ENCODE results near the gene SDCCAG8.

Gene SDCCAG8

DNA sequence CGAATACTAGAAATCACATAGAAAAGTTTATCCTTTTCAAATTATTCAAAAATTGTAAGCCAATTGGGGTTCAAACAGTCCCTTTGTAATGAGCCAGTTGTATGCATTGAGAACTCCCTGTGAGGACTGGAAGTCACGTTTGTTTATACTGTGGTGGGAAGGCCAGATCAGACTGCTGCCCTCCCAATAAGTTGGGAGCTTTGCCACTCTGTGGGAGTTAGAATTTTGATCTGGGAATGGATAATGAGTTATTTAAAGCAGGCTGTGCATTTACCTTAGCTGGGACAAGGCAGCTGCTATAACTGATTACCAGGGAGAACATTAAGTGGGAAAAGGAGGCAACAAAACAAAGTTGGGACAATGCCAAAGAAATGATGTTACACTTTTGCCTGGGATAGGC is 178.8 kb downstream of the SDCCAG8 start:
- peaks cover 3% of the 10 kb centered on the region for H3K9me3 ChIP-seq (ENCODE audit: low read length)
- H3K4me3 ChIP-seq (ENCODE audit: low read length) = no peak overlapping the region
- H3K36me3 ChIP-seq (ENCODE audit: insufficient read depth, low read length) = no peaks in the 10 kb centered on the region

DNA sequence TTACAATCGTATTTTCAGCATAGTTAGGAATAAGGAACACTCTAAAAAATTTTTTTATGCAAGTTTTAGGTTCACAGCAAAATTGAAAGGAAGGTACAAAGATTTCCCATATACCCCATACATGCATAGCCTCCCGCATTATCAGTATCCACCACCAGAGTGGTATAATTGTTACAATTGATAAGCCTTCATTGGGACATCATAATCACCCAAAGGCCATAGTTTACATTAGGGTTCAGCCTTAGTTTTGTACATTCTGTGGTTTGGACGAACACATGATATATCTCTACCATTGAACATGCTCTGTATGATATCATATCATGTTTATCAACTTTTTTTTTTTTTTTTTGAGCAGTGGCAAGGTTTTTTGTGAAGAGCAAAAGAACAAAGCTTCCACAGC is 180.0 kb downstream of the SDCCAG8 start:
- Histone ChIP-seq H2AFZ (ENCODE audit: low read depth, low read length) (no peak overlapping the region), H3K4me3 (ENCODE audit: low read length) (no peak overlapping the region), H3K36me3 (ENCODE audit: insufficient read depth, low read length) (no peaks in the 10 kb centered on the region), H3K4me1 (ENCODE audit: insufficient read depth, low read length) (peaks cover 14% of the 10 kb centered on the region), H3K27me3 (ENCODE audit: insufficient read depth, low read length) (no peaks in the 10 kb centered on the region), H3K9me3 (ENCODE audit: low read length) (peaks cover 3% of the 10 kb centered on the region)

More for the DNA sequence above, 178.8 kb downstream of the SDCCAG8 start:
- Histone ChIP-seq H2AFZ (ENCODE audit: low read depth, low read length) (no peak overlapping the region), H3K27me3 (ENCODE audit: insufficient read depth, low read length) (no peaks in the 10 kb centered on the region), H3K4me1 (ENCODE audit: insufficient read depth, low read length) (peaks cover 2% of the 10 kb centered on the region)

DNA sequence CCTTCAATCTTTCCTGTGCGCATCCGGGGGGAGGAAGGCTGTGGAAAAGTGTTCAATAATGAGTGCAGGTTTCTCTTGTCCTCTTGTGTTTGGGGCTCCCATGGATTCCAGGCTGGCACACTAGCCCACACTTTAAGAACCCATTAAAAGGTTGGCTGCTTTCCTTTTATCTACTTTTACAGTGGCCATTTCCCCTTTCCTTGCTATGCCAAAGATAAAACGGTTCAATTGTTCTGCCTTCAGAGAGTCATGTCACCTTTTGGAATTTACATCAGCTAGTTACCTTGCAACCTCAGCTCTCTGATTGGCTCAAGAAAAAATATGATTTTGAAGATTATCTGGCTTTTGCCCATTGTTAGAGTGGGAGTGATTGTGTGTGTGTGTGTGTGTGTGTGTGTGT is 182.3 kb downstream of the SDCCAG8 start:
- H3K4me1 ChIP-seq (ENCODE audit: insufficient read depth, low read length) = peaks cover 35% of the 10 kb centered on the region
- no peaks in the 10 kb centered on the region for H3K9me3 ChIP-seq (ENCODE audit: low read length)
- no peaks in the 10 kb centered on the region for H3K27me3 ChIP-seq (ENCODE audit: insufficient read depth, low read length)
- no peaks in the 10 kb centered on the region for H3K36me3 ChIP-seq (ENCODE audit: insufficient read depth, low read length)
- H3K4me3 ChIP-seq (ENCODE audit: low read length) = no peak overlapping the region
- H2AFZ ChIP-seq (ENCODE audit: low read depth, low read length) = no peak overlapping the region

DNA sequence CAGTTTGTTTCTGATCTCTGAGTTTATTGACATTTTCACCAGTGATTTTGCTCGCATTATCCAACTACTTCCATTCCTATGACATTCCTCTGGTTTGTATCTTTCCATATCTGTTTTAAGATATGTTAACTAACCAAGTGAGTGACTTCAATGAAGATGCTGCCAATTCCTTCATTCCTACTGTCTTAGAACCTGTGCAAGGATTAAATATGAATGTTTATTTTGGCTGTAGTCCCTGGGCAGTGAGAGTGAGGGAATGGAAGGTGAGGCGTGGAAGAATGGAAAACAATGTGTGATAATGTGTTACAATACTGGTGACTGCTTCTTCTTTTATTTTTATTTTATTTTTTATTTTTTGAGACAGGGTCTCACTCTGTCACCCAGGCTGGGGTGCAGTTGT is 183.0 kb downstream of the SDCCAG8 start:
- Histone ChIP-seq H3K9me3 (ENCODE audit: low read length) (no peaks in the 10 kb centered on the region), H3K4me3 (ENCODE audit: low read length) (no peak overlapping the region), H3K4me1 (ENCODE audit: insufficient read depth, low read length) (peaks cover 39% of the 10 kb centered on the region), H2AFZ (ENCODE audit: low read depth, low read length) (no peak overlapping the region), H3K36me3 (ENCODE audit: insufficient read depth, low read length) (no peaks in the 10 kb centered on the region), H3K27me3 (ENCODE audit: insufficient read depth, low read length) (no peaks in the 10 kb centered on the region)

DNA sequence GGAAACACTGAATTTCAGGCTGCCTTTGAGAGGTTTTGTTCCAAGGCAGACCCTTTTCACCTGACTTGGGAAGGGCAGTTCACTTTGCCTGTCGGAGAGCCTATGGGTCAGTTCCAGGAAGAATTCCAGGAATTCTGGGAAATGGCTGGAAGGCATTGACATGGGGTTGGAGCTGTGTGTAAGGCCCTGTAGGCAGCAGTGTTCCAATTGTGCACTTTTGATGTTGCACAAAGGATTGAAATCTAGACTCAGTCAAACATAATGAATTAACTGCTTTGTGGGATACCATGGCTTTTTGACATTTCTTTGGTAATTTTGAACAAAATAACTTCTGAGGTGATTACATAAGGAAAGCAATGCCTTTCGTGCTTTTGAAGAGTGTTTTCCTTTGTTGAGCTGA is 184.6 kb downstream of the SDCCAG8 start:
- H3K4me1 ChIP-seq (ENCODE audit: insufficient read depth, low read length) = peaks cover 39% of the 10 kb centered on the region
- H3K4me3 ChIP-seq (ENCODE audit: low read length) = no peak overlapping the region
- no peaks in the 10 kb centered on the region for H3K36me3 ChIP-seq (ENCODE audit: insufficient read depth, low read length)
- no peaks in the 10 kb centered on the region for H3K27me3 ChIP-seq (ENCODE audit: insufficient read depth, low read length)
- H3K9me3 ChIP-seq (ENCODE audit: low read length) = no peaks in the 10 kb centered on the region
- H2AFZ ChIP-seq (ENCODE audit: low read depth, low read length) = no peak overlapping the region

DNA sequence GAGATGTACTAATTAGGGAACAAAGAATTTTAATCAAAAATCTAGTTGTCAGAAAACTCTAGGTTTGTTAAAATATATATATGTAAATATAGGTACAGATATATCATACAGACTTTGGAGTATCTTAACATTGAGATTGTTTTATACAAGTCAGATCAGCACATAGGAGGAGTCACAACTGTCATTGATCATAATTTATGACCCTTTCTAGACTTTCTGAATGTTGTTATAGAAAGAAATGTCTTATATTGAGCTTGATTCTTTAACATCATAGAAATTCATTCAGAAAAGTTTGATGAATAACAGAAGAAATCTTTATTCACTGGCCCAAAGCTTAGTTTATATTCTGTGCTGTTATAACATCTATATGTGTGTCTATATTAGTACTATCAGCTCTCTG is 185.8 kb downstream of the SDCCAG8 start:
- Histone ChIP-seq H3K4me3 (ENCODE audit: low read length) (no peak overlapping the region), H2AFZ (ENCODE audit: low read depth, low read length) (no peak overlapping the region), H3K4me1 (ENCODE audit: insufficient read depth, low read length) (peaks cover 39% of the 10 kb centered on the region), H3K36me3 (ENCODE audit: insufficient read depth, low read length) (no peaks in the 10 kb centered on the region), H3K9me3 (ENCODE audit: low read length) (peaks cover 2% of the 10 kb centered on the region), H3K27me3 (ENCODE audit: insufficient read depth, low read length) (no peaks in the 10 kb centered on the region)

DNA sequence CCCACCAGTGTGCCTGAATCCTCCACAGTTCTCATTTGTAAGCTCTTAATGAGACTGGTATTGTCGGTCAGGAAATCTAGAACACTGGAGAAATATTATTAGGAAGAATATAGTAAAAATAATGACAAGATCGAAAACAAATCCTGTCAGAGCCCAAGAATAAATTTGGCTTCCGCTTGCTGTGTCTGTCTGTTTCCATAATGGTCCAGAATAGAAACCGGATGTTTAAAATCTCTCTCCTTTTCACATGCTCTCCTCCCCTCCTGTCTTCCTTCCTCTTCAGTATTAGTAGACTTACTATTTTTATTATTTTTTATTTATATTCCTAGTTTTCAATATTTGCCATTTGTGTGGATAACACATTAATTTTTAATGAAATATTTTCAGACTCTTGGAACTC is 187.7 kb downstream of the SDCCAG8 start:
- no peaks in the 10 kb centered on the region for H3K36me3 ChIP-seq (ENCODE audit: insufficient read depth, low read length)
- H2AFZ ChIP-seq (ENCODE audit: low read depth, low read length) = no peak overlapping the region
- H3K9me3 ChIP-seq (ENCODE audit: low read length) = peaks cover 2% of the 10 kb centered on the region
- no peaks in the 10 kb centered on the region for H3K27me3 ChIP-seq (ENCODE audit: insufficient read depth, low read length)
- H3K4me1 ChIP-seq (ENCODE audit: insufficient read depth, low read length) = peaks cover 42% of the 10 kb centered on the region
- no peak overlapping the region for H3K4me3 ChIP-seq (ENCODE audit: low read length)

DNA sequence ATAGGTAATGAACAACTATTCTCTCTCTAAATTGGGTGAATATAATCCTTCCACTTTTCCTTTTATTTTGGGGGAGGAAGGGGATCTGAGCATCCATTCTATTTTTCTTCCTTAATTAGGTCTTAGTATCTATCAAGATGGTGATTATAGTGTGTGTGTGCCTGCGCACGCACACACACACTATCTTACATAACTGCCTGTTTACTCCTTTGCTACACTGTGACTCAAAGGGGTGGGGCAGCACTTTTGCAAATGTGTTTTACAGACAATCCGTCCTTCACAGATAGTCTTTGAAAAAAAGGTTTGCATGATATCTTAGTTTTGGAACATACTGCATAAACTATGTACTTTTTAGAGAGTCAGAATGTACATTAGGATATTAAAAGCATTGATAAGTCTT is 191.5 kb downstream of the SDCCAG8 start:
- Histone ChIP-seq H3K4me1 (ENCODE audit: insufficient read depth, low read length) (peaks cover 15% of the 10 kb centered on the region), H3K36me3 (ENCODE audit: insufficient read depth, low read length) (no peaks in the 10 kb centered on the region), H2AFZ (ENCODE audit: low read depth, low read length) (no peak overlapping the region), H3K9me3 (ENCODE audit: low read length) (peaks cover 2% of the 10 kb centered on the region), H3K4me3 (ENCODE audit: low read length) (no peak overlapping the region), H3K27me3 (ENCODE audit: insufficient read depth, low read length) (no peaks in the 10 kb centered on the region)

DNA sequence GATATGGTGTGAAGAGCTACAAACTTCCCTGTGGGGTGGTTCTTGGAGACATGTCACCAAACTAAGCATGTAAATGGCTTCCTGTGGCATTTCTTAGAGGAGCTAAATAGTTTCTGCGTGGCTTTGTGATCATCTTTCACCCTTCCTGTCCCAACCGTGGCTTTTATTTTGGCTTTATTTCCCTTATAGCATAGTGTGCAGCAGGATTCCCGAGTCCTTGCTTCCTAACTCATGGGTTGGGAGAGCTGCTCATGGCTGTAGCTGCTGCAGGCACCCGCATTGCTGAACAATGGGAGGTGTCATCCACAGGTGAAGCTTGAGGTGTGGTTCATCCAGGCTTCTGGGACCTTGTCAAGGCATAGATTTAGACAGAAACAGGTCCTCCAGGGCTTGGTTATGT is 192.0 kb downstream of the SDCCAG8 start:
- no peak overlapping the region for H3K4me3 ChIP-seq (ENCODE audit: low read length)
- peaks cover 2% of the 10 kb centered on the region for H3K9me3 ChIP-seq (ENCODE audit: low read length)
- no peaks in the 10 kb centered on the region for H3K27me3 ChIP-seq (ENCODE audit: insufficient read depth, low read length)
- no peak overlapping the region for H2AFZ ChIP-seq (ENCODE audit: low read depth, low read length)
- H3K36me3 ChIP-seq (ENCODE audit: insufficient read depth, low read length) = no peaks in the 10 kb centered on the region
- H3K4me1 ChIP-seq (ENCODE audit: insufficient read depth, low read length) = peaks cover 10% of the 10 kb centered on the region

DNA sequence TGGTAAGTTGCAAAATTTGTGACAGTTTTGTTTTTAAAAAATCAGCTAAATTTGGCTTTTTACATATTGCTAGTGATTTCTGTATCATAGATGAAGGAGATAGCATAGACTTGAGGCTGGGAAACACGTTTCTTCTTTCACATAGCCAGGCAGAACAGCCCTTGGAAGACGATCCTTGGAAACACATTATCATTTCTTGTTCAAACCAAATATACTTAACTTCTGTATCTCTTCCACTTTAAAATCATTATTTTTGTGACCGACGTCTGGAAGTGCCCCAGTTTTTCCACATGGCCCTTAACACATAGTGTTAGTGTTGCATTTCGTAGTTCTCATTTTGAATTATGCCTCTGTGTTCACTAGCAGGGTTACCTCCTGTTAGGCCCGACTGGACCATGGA is 193.5 kb downstream of the SDCCAG8 start:
- no peaks in the 10 kb centered on the region for H3K36me3 ChIP-seq (ENCODE audit: insufficient read depth, low read length)
- no peak overlapping the region for H2AFZ ChIP-seq (ENCODE audit: low read depth, low read length)
- H3K4me3 ChIP-seq (ENCODE audit: low read length) = no peak overlapping the region
- H3K9me3 ChIP-seq (ENCODE audit: low read length) = peaks cover 2% of the 10 kb centered on the region
- H3K4me1 ChIP-seq (ENCODE audit: insufficient read depth, low read length) = peaks cover 3% of the 10 kb centered on the region
- H3K27me3 ChIP-seq (ENCODE audit: insufficient read depth, low read length) = no peaks in the 10 kb centered on the region

DNA sequence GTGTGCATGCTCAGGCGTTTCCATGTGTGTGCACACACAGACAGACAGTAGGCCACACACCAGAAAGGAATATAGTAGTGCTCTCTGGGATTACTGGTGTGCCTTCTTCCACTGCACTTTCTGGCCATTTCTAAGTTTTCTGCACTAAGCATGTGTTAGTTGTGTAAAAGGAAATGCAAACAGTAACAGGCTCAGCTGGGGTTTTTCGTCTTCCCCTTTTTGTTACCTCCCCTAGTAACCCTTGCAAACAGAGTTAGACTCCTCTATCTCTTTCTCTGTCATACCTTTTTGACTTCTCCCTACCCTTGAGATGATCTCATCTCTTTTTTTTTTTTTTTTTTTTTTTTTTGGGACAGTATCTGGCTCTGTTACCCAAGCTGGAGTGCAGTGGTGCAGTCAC is 196.3 kb downstream of the SDCCAG8 start:
- H3K9me3 ChIP-seq (ENCODE audit: low read length) = no peaks in the 10 kb centered on the region
- H3K27me3 ChIP-seq (ENCODE audit: insufficient read depth, low read length) = no peaks in the 10 kb centered on the region
- H3K4me3 ChIP-seq (ENCODE audit: low read length) = no peak overlapping the region
- H3K4me1 ChIP-seq (ENCODE audit: insufficient read depth, low read length) = peaks cover 17% of the 10 kb centered on the region
- H3K36me3 ChIP-seq (ENCODE audit: insufficient read depth, low read length) = no peaks in the 10 kb centered on the region
- H2AFZ ChIP-seq (ENCODE audit: low read depth, low read length) = no peak overlapping the region

DNA sequence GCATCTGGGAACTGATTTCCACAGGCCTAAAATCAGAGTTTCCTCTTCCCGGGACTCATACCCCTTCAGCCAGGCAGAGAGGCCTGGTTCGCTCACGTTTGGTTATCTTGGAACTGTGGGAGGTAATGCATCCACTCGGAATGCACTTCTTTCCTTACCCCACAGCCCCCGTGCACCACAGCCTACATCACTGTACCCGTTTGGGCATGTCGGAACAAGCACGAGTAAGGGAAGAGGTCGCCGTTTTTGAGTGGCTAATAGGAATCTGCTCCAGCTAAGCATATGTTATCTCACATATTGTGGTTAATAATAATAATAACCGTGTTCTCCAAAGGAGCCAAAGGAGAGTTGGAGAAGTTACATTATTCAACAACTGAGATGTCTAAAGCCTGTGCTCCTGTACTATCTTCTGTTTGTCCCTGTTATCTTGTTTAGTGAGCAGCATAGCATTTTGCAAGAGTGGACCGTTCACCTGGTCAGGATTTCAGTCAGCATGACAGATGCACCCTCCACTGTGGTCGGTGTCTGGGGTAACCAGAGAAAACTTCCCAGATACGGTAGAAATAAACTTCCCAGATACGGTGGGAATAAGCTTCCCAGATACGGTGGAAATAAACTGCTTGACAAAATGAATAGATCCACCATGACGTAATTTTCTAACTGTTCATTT is 198.6 kb downstream of the SDCCAG8 start:
- Histone ChIP-seq H3K36me3 (ENCODE audit: insufficient read depth, low read length) (no peaks in the 10 kb centered on the region), H3K9me3 (ENCODE audit: low read length) (no peaks in the 10 kb centered on the region), H2AFZ (ENCODE audit: low read depth, low read length) (no peak overlapping the region), H3K4me1 (ENCODE audit: insufficient read depth, low read length) (peaks cover 14% of the 10 kb centered on the region), H3K4me3 (ENCODE audit: low read length) (no peak overlapping the region), H3K27me3 (ENCODE audit: insufficient read depth, low read length) (no peaks in the 10 kb centered on the region)

DNA sequence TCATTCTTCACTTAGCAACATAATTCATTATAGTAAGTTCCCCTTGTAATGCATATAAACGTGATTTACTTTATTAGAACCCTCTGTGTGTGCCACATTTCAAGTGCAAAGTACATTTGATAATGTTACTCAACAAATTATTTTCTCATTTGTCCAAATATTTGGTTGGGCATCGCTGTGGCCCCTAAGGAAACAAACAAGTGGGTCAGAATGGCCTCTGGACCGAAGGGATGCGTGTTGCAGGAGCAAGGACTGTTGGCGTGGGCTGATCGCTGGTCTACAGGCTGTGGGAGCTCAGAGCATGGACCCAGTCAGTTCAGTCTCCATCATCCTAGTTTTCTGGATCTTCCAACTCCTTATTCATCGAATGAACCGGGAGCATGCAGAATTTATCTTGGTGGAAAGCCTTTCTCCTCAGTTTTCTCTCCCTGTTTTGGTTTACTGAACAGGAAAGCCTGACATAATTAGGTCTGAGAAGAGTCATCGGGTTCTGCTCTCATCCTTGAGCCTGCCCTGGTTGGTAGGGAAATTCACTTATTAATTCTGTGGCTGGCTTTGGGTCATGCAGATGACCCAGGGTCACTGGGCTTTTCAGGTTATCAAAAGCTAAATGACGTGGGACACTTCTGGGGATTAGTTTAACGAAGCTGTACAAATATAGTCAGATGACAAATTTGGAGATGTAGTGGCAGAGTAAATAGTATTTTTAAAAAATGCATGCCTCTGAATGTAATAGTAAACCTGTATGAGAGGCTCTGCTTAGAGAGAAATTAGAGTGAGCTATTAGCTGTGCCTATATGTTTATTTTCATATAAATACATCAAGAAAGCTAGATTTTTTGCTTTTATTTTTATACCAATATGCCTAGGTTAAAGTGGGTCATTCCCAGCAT is 200.2 kb downstream of the SDCCAG8 start:
- Histone ChIP-seq H3K9me3 (ENCODE audit: low read length) (no peaks in the 10 kb centered on the region), H3K4me3 (ENCODE audit: low read length) (no peak overlapping the region), H3K4me1 (ENCODE audit: insufficient read depth, low read length) (peaks cover 14% of the 10 kb centered on the region)

More for the DNA sequence above, 200.2 kb downstream of the SDCCAG8 start:
- no peak overlapping the region for H2AFZ ChIP-seq (ENCODE audit: low read depth, low read length)
- no peaks in the 10 kb centered on the region for H3K36me3 ChIP-seq (ENCODE audit: insufficient read depth, low read length)
- H3K27me3 ChIP-seq (ENCODE audit: insufficient read depth, low read length) = no peaks in the 10 kb centered on the region

Data from neuron (in vitro differentiated cells).